HG02840 (cell line): ENCODE measurements around the gene ISG15.
"Not testable (repeated sequence)": the region's sequence is repeated elsewhere in the genome, so short reads cannot be mapped to it uniquely, and the experiment has no call there.

Experiments used
- ATAC-seq: cut with Tn5 transposase; IDR thresholded peaks from one replicate; pipeline ENCODE4 v1.9.1; 2021; ENCODE audit warnings: mild to moderate bottlenecking, moderate library complexity, moderate number of reproducible peaks; ENCODE audit not compliant: unreplicated experiment, low FRiP score

Gene ISG15

DNA sequence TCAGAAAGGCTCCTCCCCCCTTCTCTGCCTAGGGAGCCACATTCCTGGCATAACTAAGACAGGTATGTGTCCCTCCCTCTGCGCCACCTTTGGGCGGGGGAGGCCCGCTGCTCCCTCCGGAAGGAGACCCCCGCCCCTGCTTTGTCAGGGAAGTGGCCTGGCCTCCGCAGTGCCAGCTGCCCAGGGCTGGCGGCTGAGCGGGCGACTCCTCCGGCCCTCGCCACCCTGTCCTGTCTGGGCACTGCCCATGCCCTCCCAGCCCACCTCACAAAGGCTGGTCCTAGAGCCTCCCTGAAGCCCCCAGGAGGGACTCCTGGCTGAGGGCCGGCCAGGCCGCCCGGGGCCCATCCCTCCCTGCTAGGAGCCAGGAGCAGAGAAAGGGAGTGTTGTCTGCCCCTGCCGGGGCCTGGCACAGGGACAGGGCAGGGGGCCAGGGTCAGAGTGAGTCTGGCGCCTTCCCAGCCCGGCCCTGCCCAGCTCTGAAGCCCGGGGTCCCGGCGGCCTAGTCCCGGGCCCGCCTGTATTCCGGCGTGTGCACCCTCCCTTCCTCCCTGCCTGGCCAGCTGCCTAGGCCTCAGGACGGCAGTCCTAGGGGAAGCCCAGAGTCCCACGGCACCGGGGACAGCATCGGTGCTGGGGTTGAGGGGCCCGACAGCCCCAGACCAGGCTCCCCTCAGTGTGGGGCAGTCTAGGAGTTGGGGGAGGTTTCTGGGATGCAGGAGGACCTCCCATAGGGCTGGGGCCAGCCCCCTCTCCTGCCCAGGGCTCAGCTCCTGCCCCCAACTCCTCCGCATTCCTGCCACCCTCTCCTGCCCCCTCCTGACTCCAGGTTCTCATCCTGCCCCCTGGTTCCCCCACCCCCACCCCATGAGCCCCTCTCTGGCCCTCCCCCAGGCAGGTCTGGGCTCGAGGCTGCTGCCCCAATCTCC, 11.7 kb downstream of the ISG15 start:
- ATAC-seq: no peak

GRCh38 chr1:1025730-1026129, 12.4 kb downstream of the ISG15 start:
- no peak for ATAC-seq

DNA sequence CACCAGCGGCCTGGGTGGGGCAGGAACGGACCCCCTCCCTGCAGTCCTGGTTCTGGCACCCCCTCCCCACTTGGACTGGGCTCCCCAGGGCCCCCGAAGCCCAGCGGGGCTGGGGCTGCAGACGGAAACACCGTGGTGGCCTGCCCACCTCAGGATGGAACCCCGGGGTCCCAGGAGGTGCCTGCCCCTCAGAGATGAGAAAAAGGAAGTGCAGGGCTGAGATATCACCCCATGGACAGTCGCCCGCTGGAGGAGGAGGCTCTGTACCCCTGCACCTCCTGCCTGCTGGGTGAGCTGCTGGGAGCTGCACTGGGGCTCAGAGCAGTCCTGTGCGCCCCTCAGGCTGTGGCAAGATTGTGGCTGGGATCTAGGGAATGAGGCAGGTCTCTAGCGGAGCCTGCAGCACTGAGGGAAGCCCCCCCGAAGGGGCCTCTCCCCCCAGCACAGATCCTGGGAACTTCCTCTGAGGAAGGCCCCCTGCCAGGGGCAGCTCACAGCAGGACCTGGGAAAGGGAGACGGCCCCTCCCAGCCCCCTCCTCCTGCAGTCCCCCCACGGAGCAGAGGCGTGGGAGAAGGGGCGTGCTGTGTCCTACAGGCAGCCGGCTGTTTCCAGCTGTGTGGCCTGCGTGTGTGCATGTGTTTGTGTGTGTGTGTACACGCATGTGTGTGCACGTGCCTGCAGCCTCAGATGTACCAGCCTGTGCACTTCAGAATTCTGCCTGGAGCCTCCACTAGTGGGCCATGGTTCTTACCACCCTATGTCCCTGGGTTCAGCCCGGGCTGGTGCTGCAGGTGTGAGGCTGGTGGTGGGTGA, 13.5 kb downstream of the ISG15 start:
- ATAC-seq: no peak

DNA sequence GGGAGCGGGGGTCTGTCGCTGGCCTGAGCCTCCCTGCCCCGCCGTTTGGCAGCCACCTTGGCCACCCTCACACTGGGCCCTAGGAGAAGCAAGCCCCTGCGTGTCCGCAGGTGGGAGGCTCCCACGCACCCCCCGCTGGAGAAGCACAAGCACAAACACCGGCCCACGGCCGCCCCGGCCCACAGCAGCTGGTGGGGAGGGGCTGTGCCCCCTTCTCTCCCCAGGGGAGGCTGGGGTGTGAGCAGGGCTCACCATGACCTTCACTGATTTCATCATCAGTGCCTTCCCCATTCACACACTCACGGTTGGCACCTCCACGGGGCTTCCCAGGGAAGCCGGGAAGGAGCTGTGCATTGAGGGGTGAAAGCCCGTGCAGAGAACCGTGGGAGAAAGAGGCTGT, 14.5 kb downstream of the ISG15 start:
- ATAC-seq: no peak

GRCh38 chr1:1030867-1031658, 17.8 kb downstream of the ISG15 start:
- ATAC-seq: not testable (repeated sequence)

DNA sequence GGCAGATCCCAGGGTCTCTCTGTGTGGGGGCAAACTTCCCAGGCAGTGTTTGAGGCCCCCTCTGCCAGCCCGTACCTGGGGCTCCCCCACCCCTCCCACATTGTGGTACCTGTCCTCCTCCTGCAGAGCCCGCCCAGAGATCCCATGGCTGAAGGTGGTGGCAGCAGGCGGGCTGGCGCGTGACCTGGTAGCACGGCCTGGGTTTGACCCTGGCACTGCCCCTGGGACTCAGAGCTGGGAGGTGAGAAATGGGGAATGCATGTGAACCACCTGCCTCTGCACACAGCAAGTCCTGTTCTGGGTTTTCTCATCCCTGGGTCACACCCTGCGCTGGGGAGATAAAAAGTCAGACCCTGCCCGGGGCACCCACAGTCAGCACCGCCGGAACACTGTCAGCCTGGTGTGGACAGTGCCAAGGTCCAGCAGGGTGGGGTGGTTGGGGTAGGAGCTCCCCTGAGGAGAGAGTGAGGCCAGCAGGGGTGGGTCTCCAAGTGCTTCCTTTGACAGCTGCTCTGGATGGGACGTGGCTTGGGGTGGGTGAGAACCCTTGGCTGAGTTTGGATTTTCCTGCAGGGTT, 18.4 kb downstream of the ISG15 start:
- no peak for ATAC-seq

GRCh38 chr1:1032424-1032823, 19.1 kb downstream of the ISG15 start:
- no peak for ATAC-seq

- ATAC-seq: peak; percentile 81
Measured at GRCh38 chr1:1033009-1033587, 19.8 kb downstream of the ISG15 start.

- ATAC-seq: no peak
Measured at GRCh38 chr1:1033731-1034438, 20.6 kb downstream of the ISG15 start.

- ATAC-seq: no peak
Measured at GRCh38 chr1:1034439-1034781, 21.1 kb downstream of the ISG15 start.

DNA sequence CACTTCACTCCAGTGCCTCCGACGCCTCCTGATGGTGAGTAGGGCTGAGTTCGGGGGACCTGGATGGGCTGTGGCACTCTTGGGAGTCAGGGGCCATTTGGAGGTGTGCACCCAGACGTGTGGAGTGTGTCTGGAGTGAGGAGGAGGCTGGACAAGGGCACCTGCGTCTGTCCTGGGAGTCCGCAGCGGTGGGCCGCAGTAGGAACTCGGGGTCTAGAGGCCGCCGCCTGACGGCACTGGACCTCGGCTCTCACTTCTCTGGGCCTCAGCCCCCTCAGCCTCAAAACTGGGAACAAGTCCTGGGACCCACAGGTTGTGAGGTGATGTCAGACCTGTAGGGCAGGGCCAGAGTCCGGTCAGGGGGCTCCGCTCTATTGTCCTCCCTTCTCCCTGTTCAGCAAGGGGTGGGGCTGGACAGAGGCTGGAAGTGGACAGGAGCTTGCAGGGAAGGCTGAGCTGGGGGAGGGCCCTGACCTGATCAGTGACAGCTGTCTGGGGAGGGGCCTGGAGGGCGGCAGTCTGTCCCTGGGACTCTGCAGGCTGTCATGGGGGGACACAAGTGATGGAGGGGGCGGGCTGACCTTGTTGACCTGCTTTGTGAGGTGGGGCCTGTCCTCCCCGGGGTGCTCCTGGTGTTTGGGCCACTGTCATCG, 22.1 kb downstream of the ISG15 start:
- no peak for ATAC-seq

DNA sequence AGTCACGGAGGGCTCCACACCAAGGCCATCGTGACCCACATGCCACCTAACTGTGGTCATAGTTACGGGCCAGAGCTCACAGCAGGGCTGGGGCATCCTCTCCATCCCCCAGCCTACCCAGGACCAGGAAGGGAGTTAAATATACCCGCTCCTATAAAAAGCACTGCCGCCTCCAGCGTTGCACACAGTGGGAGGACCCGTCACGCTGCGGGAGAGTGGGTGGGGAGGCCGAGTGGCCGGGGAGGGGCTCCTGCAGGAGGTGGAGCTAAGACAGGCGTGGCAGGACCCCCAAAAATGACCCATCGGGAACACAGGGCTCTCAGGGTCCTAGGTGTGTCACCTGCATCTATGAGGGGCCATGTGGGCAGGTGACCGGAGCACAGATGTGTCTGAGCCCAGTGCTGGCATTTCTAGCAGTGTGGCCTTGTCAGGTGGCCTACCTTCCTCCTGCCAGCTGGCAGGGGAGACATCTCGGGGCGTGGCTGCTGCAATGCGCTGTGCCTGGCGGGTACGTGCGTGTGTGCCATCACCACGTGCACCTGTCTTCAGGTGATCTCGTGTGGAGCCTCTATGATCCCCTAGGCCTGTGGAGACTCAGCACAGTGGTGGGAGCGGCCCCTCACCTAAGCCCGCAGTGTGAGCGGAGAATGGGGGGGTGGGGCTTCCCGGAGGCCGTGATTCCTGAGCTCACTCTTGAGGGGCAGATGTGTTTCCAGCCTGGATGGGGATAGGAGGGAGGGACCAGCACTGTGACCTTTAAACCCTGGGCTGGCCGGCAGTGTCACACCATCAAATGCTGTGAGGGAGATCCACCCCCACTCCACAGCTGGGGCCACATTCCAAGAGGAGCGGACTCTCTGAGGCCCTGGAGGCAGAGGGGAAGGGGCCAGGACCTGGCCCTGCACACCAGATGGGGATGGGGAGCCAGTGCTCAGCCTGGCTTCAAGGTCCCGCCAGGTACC, 24.4 kb downstream of the ISG15 start:
- no peak for ATAC-seq

DNA sequence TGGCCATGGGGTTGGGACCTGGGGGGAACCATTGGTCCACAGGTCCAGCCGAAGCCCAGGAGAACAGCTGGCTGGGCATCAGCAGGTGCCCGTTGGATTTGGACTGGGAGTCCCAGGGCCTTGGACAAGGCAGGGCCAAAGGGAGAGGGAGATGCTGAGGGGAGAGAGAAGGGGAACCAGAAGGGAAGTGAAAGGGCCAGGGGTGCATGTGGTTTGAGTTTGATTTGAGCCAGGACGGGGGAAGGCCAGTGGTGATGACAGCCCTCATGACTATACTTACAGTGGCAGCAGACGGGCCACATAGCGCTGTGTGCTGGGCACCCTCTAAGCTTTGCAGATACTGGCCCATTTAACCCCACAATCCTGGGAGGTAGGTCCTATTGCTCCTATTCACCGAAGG, 25.4 kb downstream of the ISG15 start:
- no peak for ATAC-seq

- no peak for ATAC-seq
Measured at GRCh38 chr1:1039145-1039910, 26.0 kb downstream of the ISG15 start.

DNA sequence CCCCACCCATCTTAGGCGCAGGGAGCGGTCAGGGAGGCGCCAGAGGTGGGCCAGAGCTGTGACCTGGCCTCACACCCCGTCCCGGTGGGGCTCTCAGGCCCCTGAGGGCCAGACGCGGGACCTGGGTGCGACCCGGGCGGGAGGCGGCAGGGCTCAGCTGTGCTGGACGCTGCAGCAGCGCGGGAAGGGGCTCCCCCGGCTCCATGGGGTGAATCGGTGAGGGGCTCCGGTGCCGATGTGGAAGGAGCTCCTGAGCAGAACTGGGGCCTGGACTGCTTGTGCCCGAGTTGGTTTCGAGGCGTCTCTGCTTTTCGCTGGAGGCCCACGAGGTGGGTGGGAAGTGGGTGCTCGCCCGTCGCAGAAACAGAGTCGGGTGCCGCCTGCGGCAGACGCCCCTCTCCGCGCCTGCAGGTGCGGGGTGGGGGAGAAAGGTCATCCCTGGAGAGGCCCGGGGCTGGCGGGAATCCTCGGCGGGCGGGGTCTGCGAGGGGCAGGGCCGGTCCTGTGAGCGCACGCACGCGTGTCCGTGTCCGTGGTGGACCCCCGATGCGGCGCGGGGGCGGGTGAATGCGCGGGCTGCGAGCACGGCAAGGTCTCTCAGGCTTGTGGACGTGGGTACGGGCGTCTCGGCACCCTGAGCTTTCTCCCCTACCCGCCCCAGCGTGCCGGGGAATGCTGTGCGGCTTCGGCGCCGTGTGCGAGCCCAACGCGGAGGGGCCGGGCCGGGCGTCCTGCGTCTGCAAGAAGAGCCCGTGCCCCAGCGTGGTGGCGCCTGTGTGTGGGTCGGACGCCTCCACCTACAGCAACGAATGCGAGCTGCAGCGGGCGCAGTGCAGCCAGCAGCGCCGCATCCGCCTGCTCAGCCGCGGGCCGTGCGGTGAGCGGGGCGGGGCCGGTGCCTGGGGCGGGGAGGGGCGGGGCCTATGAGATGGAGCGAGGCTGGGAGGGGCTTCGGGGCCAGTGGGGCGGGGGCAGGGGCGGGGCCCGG, 27.0 kb downstream of the ISG15 start:
- ATAC-seq: no peak

DNA sequence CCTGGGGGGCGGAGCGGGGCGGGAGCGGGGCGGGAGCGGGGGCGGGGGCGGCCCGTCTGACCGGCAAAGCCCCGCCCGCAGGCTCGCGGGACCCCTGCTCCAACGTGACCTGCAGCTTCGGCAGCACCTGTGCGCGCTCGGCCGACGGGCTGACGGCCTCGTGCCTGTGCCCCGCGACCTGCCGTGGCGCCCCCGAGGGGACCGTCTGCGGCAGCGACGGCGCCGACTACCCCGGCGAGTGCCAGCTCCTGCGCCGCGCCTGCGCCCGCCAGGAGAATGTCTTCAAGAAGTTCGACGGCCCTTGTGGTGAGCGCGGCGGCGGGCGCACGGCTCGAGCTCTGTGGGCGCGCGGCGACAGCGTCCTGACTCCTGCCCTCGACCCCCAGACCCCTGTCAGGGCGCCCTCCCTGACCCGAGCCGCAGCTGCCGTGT, 27.8 kb downstream of the ISG15 start:
- ATAC-seq: no peak
